Adrenal gland (tissue), 12 donors: ENCODE data around the gene GTSE1. TPM values are rescaled to one million over a fixed set of nuclear protein-coding genes. Genes with fewer than 3 reads are reported as not detected.
A peak's percentile ranks its signal among the peaks of the same experiment; 100 is the strongest.

Experiments
- DNase-seq, 7 donors: peaks; one replicate each; pipeline ENCODE4 v3.0.0-alpha.2; 2019 to 2020
- H3K27ac ChIP-seq, 5 donors: fragments of 200-600 bp; sonication (generic) in 4 of 5; 1 replicate in 3 of 5; 2 replicates in 2 of 5; pipeline versions ENCODE4 v1.5.1 to v1.8.0; 2016 to 2020; ENCODE audit warnings: mild to moderate bottlenecking in 1 of 5
- H3K27me3 ChIP-seq: fragments of 200-600 bp; 2 replicates; pipeline ENCODE4 v1.8.0; 2021
- H3K36me3 ChIP-seq, 2 donors: fragments of 200-600 bp; replicated peaks in 1 of 2; 1 replicate in 1 of 2; 2 replicates in 1 of 2; pipeline versions ENCODE4 v1.5.1 to v1.8.0; 2018 to 2022
- H3K4me1 ChIP-seq, 2 donors: fragments of 200-600 bp; replicated peaks in 1 of 2; 1 replicate in 1 of 2; 2 replicates in 1 of 2; pipeline versions ENCODE4 v1.5.1 to v1.8.0; 2018 to 2021
- H3K4me3 ChIP-seq, 4 donors: fragments of 200-600 bp; sonication (generic) in 3 of 4; one replicate each; pipeline ENCODE4 v1.5.1; 2016 to 2018
- H3K9me3 ChIP-seq, 3 donors: fragments of 200-600 bp; sonication (generic) in 1 of 3; replicated peaks in 1 of 3; 1 replicate in 2 of 3; 2 replicates in 1 of 3; pipeline versions ENCODE4 v1.5.1 to v1.8.0; 2016 to 2021
- CTCF ChIP-seq, 6 experiments: fragments of 450-650 bp in 4 of 6; fragments of 200-600 bp in 2 of 6; sonication (generic) in 1 of 6; IDR thresholded peaks; 1 replicate in 5 of 6; 2 replicates in 1 of 6; pipeline versions ENCODE4 v1.5.1 to v1.8.0; 2016 to 2021; ENCODE audit warnings: antibody characterized with exemption in 6 of 6, mild to moderate bottlenecking in 2 of 6, moderate library complexity in 1 of 6
- POLR2A ChIP-seq, 2 donors: fragments of 450-650 bp; IDR thresholded peaks; one replicate each; pipeline ENCODE4 v1.6.1; 2017; ENCODE audit warnings: antibody characterized with exemption in 2 of 2, mild to moderate bottlenecking in 2 of 2, moderate library complexity in 1 of 2
- WGBS, 4 donors: extraction: QIAGEN DNeasy Blood & Tissue Kit in 2 of 4; methylation state at CpG; one replicate each; pipeline versions ENCODE4 v1.1.5 to v1.1.7; 2013 to 2017; 5-methylcytosine and 5-hydroxymethylcytosine counted together
- intact Hi-C, 2 donors: fragments of 100-400 bp; cut with DNase I; formaldehyde crosslinking; loops; one replicate each; pipeline versions ENCODE4 v1.14.1 to v1.15.0; 2022 to 2023
- polyA plus RNA-seq, 3 donors: library from polyadenylated mRNA; stranded (reverse); fragments of 200-250 nt in 2 of 3; fragments of 350-450 nt in 1 of 3; fragmentation: Illumina TruSeq in 1 of 3; extraction: RNeasy Lipid Tissue Mini Kit (QIAGEN cat#74804) in 1 of 3; gene quantifications; one replicate each; pipeline ENCODE4 v1.2.3, GENCODE V29; 2013 to 2014
- total RNA-seq, 9 donors: library from RNA; depleted of rRNA in 4 of 9; stranded (reverse); fragments of >200 nt in 4 of 9; fragments of 120-200 nt in 1 of 9; fragmentation: NEBNext Ultra II Directional in 1 of 9; extraction: Animal tissue kit (Norgen Biotek cat#: 25700) in 1 of 9; gene quantifications; one replicate each; pipeline versions ENCODE4 v1.1.0 to v1.2.4, GENCODE V29; 2013 to 2023
- donor health status: healthy with polysubstance abuse.
- donor health status: Bipolar disorder and iron deficiency.
- donor health status: DM: yes; HTN: yes; CAD: no.
- donor health status: DM: no; HTN: no; CAD: no.
- donor health status: DM: no; HTN: no; CAD: no.
- donor health status: DM: yes; HTN: yes; CAD: no.

GTSE1 gene
- total and polyA plus RNA-seq, 12 donors: 0.06 to 5.7 (median 1.0) TPM

- H3K27ac ChIP-seq: no peak overlapping the region
- no peak for TF ChIP-seq CTCF (IDR thresholded peaks at IDR 0.05)
- TF ChIP-seq POLR2A (IDR thresholded peaks at IDR 0.05): no peak
- intact Hi-C loops: loop anchor here in 1 of 2 donors (10.0 kb wide), 1 partner anchor 314 kb away; no protein-coding TSS in a partner anchor
- no peak overlapping the region for H3K4me3 ChIP-seq
- peaks cover 0 to 89% of the 10 kb centered on the region in 2 donors for H3K36me3 ChIP-seq
- H3K27me3 ChIP-seq: no peaks in the 10 kb centered on the region
- H3K9me3 ChIP-seq: no peaks in the 10 kb centered on the region
- H3K4me1 ChIP-seq: peaks cover 0 to 24% of the 10 kb centered on the region in 2 donors
- no peak for DNase-seq
- 87 to 93% (median 93%) methylated on average over 27 to 28 of the region's 28 CpGs for WGBS, 4 donors
Observed at GRCh38 chr22:46351131-46351735, 54.6 kb downstream of the GTSE1 start.

- Histone ChIP-seq H3K36me3 (peaks cover 0 to 89% of the 10 kb centered on the region in 2 donors), H3K4me1 (peaks cover 0 to 24% of the 10 kb centered on the region in 2 donors), H3K4me3 (no peak overlapping the region), H3K27me3 (no peaks in the 10 kb centered on the region), H3K9me3 (no peaks in the 10 kb centered on the region), H3K27ac (no peak overlapping the region)
- intact Hi-C loops: loop anchor here in 1 of 2 donors (10.0 kb wide), 1 partner anchor 313 kb away; no protein-coding TSS in a partner anchor
- DNase-seq: no peak
- 92 to 94% (median 93%) methylated on average over 5 to 23 of the region's 23 CpGs for WGBS, 4 donors
- TF ChIP-seq POLR2A (IDR thresholded peaks at IDR 0.05): no peak
- TF ChIP-seq CTCF (IDR thresholded peaks at IDR 0.05): no peak
Observed at GRCh38 chr22:46351767-46352166, 55.1 kb downstream of the GTSE1 start.

- Histone ChIP-seq H3K4me3 (no peak overlapping the region), H3K27ac (no peak overlapping the region), H3K36me3 (peaks cover 0 to 89% of the 10 kb centered on the region in 2 donors), H3K9me3 (no peaks in the 10 kb centered on the region), H3K27me3 (no peaks in the 10 kb centered on the region), H3K4me1 (peaks cover 0 to 24% of the 10 kb centered on the region in 2 donors)
- intact Hi-C loops: loop anchor here in 1 of 2 donors (10.0 kb wide), 1 partner anchor 313 kb away; no protein-coding TSS in a partner anchor
- whole genome bisulfite sequencing, 4 donors: 91 to 93% (median 93%) methylated on average over 10 of the region's 10 CpGs
- DNase-seq: no peak
- TF ChIP-seq CTCF (IDR thresholded peaks at IDR 0.05) (no peak), POLR2A (IDR thresholded peaks at IDR 0.05) (no peak)
Observed at GRCh38 chr22:46352276-46352675, 55.6 kb downstream of the GTSE1 start.

GRCh38 chr22:46352691-46353386, 56.2 kb downstream of the GTSE1 start:
- WGBS, 4 donors: 80 to 85% (median 83%) methylated on average over 15 to 20 of the region's 20 CpGs
- peak; percentile 53 to 92 (median 84) for DNase-seq

More at GRCh38 chr22:46352691-46353386, 56.2 kb downstream of the GTSE1 start:
- no peaks in the 10 kb centered on the region for H3K9me3 ChIP-seq
- peaks cover 0 to 24% of the 10 kb centered on the region in 2 donors for H3K4me1 ChIP-seq
- no peaks in the 10 kb centered on the region for H3K27me3 ChIP-seq
- peak overlapping the region in 3 of 5 donors; percentile 40 to 91 (median 87) for H3K27ac ChIP-seq
- intact Hi-C loops: loop anchor here in 1 of 2 donors (10.0 kb wide), 1 partner anchor 312 kb away; no protein-coding TSS in a partner anchor
- no peak for TF ChIP-seq CTCF (IDR thresholded peaks at IDR 0.05)
- TF ChIP-seq POLR2A (IDR thresholded peaks at IDR 0.05): no peak
- H3K36me3 ChIP-seq: peaks cover 0 to 86% of the 10 kb centered on the region in 2 donors
- H3K4me3 ChIP-seq: no peak overlapping the region
